Measurements from ENCODE around the gene ELP1.

GRCh38 chr9:108836319-108836718 is 97.6 kb downstream of the ELP1 start:
- no peak for TF ChIP-seq POLR2A (IDR thresholded peaks at IDR 0.05)
- no peak for TF ChIP-seq CTCF (IDR thresholded peaks at IDR 0.05)
